NAMALWA (cell line): ENCODE results near the gene DYRK1A.

Experiments used
- DNase-seq: peaks from one replicate; pipeline ENCODE4 v3.0.0-alpha.2; 2015; ENCODE audit warnings: low spot score

Gene DYRK1A

GRCh38 chr21:37385179-37385765, 18.7 kb downstream of the DYRK1A start:
- no peak for DNase-seq

- no peak for DNase-seq
Observed at GRCh38 chr21:37386151-37386550, 19.6 kb downstream of the DYRK1A start.

- DNase-seq = no peak
Observed at GRCh38 chr21:37389456-37389855, 22.9 kb downstream of the DYRK1A start.

GRCh38 chr21:37391666-37392065, 25.1 kb downstream of the DYRK1A start:
- no peak for DNase-seq

GRCh38 chr21:37392441-37392840, 25.9 kb downstream of the DYRK1A start:
- no peak for DNase-seq

- no peak for DNase-seq
Observed at GRCh38 chr21:37393030-37393429, 26.5 kb downstream of the DYRK1A start.

GRCh38 chr21:37393786-37394185, 27.2 kb downstream of the DYRK1A start:
- no peak for DNase-seq

- no peak for DNase-seq
Observed at GRCh38 chr21:37395961-37396360, 29.4 kb downstream of the DYRK1A start.

- DNase-seq = no peak
Observed at GRCh38 chr21:37396855-37397254, 30.3 kb downstream of the DYRK1A start.

- DNase-seq = no peak
Observed at GRCh38 chr21:37398697-37399096, 32.1 kb downstream of the DYRK1A start.

GRCh38 chr21:37402251-37402867, 35.8 kb downstream of the DYRK1A start:
- DNase-seq = no peak

- no peak for DNase-seq
Observed at GRCh38 chr21:37405629-37406028, 39.1 kb downstream of the DYRK1A start.

- no peak for DNase-seq
Observed at GRCh38 chr21:37407719-37408420, 41.3 kb downstream of the DYRK1A start.

- no peak for DNase-seq
Observed at GRCh38 chr21:37408464-37409193, 42.1 kb downstream of the DYRK1A start.

GRCh38 chr21:37410639-37411038, 44.1 kb downstream of the DYRK1A start:
- DNase-seq = no peak

- no peak for DNase-seq
Observed at GRCh38 chr21:37412603-37413360, 46.2 kb downstream of the DYRK1A start.

- peak; percentile 25 for DNase-seq
Observed at GRCh38 chr21:37413553-37414291, 47.1 kb downstream of the DYRK1A start.

GRCh38 chr21:37414292-37415253, 48.0 kb downstream of the DYRK1A start:
- no peak for DNase-seq

GRCh38 chr21:37415939-37416338, 49.4 kb downstream of the DYRK1A start:
- no peak for DNase-seq

GRCh38 chr21:37416914-37417313, 50.3 kb downstream of the DYRK1A start:
- no peak for DNase-seq
